ENCODE measurements around the gene USO1.

DNA sequence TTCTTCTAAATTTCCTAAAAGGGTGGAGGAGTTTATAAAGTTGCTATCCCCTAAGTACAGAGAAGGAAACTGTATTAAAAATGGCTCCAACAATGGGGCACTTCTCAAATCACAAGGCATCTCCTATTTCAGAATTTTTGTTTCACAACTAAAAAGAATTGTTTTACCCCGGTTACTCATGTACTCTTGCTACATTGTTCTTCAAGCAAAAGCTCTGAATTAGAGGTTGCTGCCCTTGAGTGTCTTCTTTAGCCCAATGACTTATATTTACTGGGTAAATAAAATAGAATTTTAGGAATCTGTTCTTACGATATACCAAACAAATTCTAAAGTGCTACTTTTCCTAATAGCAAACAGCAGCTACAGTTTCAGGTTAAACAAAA, 110.4 kb downstream of the USO1 start:
- no peak for TF ChIP-seq POLR2A (IDR thresholded peaks at IDR 0.05)
- TF ChIP-seq, protein P1, sequence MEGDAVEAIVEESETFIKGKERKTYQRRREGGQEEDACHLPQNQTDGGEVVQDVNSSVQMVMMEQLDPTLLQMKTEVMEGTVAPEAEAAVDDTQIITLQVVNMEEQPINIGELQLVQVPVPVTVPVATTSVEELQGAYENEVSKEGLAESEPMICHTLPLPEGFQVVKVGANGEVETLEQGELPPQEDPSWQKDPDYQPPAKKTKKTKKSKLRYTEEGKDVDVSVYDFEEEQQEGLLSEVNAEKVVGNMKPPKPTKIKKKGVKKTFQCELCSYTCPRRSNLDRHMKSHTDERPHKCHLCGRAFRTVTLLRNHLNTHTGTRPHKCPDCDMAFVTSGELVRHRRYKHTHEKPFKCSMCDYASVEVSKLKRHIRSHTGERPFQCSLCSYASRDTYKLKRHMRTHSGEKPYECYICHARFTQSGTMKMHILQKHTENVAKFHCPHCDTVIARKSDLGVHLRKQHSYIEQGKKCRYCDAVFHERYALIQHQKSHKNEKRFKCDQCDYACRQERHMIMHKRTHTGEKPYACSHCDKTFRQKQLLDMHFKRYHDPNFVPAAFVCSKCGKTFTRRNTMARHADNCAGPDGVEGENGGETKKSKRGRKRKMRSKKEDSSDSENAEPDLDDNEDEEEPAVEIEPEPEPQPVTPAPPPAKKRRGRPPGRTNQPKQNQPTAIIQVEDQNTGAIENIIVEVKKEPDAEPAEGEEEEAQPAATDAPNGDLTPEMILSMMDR (IDR thresholded peaks at IDR 0.05): no peak
